Activated CD4-positive, alpha-beta T cell treated with anti-CD3 and anti-CD28 coated beads, Interleukin-2, Interleukin-6, amounts not matched to agents 100 ng/mL and 50 ng/mL, durations not matched to agents 16 hours and 8 hours (primary cell): ENCODE measurements around the gene TAOK3.
A peak's percentile ranks its signal among the peaks of the same experiment; 100 is the strongest.

ENCODE experiments used
- DNase-seq: peaks from one replicate; pipeline ENCODE4 v3.0.0-alpha.2; 2020

The TAOK3 gene

DNA sequence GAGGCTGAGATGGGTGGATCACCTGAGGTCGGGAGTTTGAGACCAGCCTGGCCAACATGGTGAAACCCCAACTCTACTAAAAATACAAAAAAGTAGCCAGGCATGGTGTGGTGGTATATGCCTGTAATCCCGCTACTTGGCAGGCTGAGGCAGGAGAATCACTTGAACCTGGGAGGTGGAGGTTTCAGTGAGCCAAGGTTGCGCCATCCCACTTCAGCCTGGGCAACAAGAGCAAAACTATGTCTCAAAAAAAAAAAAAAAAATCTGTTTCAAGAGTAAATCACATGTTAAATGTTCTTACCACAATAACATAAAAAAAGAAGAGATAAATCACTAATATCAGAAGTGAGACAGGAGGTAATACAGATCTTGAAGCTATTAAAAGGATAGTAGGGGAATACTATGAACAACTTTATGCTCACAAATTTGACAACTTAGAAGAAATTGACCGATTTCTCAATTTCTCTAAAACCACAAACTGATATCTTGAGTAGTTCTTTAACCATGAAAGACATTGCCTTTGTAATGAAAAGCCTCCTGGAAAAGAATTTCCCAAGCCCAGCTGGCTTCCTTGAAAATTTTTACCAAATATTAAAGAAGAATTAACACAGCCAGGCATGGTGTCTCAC is 37.7 kb downstream of the TAOK3 start:
- DNase-seq = no peak

DNA sequence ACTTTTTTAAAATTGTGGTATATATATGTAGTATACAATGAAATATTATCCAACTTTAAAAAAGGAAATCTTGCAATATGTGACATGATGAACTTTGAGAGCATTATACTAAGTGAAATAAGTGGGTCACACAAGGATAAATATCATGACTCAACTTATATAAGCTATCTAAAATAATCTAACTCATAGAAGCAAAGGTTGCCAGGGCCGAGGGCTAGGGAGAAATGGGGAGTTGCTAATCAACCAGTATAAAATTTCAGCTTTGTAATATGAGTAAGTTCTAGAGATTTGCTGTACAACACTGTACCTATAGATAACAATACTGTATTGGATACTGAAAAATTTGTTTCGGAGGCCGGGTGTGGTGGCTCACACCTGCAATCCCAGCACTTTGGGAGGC is 38.5 kb downstream of the TAOK3 start:
- no peak for DNase-seq

DNA sequence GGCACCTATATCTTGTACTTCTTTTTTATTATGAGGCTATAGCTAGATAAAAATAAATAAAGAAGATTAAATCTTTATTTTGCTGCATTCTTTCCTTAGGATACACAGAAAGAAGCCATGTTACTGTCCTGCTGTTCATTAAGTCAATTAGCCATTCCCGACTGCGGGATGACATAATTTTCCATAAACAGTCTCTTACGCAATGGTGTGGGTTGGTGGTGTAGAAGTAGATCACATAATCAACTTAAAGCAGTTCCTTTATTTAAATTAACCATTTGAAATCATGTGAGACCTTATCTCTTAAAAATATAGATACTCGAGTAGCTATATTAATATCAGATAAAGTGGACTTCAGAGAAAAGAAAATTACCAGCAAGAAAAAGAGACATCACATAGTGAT is 40.2 kb downstream of the TAOK3 start:
- DNase-seq = no peak

DNA sequence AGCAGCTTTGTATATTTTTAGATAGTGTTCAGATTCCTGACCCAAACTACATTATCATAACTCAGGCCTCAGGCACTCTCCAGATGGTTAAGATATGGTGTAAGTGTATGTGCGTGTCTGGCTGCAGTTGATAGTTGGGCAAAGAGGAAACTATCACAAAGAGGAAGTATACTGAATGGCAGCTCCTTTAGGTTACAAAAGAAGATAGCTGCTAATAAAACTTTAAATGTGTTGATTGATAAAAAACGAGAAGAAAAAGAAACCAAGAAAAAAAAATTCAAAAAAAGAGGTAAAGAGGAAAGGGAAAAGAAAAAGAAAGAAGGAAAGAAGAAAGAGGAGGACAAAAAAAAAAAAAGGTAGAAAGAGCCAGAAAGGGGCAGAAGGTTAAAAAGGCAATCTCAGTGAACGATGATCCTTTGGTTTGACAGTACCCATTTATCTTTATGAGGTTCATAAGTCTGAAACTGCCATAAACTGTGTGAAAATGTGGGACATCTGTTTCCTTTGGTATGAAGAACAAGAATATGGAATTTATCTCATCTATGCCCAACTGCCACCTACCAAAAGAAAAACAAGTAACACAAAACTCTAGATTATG is 42.2 kb downstream of the TAOK3 start:
- DNase-seq = no peak

DNA sequence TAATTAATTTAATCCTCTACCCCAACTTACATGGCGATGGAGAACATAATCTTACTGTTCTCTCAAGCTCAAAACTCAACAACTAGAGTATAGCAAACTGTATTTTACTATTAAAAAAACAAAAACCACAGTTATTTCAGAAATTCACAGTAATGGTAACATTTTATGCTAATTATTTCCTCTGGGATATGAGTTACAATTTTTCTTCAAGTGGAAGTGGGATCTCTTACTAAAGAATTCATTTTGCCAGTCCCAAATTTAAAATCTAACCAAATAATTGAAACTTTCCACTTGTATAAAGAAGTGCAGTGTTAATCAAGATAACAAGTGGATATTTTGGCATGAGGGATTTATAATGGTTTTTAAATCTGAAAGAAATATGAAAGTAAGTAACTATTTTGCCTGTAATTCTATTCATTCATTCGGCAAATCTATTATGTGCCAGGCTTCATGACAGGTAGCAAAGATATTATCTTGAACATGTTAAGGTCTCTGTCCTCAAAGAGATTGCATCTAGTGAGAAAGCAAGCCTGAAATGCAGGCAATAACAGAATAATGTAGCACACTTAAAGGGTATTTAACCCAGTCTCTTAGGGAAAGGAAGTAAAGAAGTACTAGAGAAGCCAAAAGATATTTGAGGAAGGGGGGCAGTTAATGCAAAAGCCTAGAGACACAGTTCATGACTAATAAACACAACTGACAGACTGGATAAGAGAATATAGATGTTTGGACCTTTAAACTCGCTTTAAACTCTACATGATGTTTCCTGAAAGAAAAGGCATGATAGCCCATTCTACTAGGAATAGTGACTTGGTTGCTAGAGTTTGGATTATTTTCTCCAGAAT is 44.0 kb downstream of the TAOK3 start:
- no peak for DNase-seq

DNA sequence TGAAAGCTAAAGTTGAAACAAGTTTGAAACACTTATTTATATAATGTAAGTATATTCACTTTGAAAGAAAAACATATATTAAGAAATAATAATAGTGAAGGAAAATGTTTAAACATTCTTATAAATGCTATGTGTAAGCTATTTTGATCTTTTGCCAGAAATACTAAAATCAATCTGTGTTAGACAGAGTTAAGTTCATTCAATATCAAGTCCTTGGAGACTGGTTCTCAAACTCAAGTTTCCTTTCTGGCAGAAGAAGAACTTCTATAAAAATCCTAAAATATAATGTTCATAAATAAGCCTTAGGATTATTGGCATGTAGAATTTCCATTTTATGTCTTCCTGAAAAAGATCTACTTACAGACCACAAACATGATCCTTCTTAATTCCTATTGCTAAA is 45.3 kb downstream of the TAOK3 start:
- DNase-seq = no peak

DNA sequence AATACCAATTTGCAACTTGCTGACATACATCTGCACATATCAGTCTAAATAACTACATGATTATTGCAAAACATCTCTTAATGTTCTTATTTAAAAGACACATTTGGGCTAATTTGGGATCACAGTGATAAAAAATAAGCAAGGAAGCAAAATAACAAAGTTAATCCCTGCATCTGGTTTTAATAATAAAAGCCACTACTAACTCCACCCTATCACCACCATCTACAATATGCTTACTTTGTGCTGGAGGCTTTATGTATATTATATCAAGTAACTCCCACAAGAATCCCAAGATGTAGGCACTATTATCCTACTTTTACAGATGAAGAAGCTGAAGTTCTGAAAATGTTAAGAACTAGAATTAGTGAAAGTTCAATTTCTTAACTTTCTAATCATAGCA is 45.7 kb downstream of the TAOK3 start:
- no peak for DNase-seq

DNA sequence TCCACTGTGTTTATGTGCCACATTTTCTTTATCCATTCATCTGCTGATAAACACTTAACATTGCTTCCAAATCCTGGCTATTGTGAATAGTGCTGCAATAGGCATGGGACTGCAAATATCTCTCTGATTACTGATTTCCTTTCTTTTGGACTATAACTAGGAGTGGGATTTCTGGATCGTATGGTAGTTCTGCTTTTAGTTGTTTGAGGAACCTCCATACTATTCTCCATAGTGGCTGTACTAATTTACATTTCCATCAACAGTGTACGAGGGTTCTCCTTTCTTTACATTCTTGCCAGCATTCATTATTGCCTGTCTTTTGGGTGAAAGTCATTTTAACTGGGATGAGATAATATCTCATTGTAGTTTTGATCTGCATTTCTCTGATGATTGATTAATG is 47.6 kb downstream of the TAOK3 start:
- DNase-seq = no peak

DNA sequence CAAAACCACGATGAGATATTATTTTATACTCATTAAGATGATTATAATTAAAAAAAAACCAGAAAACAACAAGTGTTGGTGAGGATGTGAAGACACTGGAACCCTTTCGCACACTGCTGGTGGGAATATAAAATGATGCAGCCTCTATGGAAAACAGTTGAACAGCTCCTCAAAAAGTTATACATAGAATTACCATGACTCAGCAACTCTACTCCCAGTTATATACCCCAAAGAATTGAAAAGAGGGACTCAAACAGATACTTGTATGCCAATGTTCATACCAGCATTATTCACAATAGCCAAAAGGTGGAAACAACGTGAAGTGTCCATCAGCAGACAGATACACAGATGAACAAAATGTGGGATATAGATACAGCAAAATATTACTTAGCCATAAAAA is 53.1 kb downstream of the TAOK3 start:
- no peak for DNase-seq

DNA sequence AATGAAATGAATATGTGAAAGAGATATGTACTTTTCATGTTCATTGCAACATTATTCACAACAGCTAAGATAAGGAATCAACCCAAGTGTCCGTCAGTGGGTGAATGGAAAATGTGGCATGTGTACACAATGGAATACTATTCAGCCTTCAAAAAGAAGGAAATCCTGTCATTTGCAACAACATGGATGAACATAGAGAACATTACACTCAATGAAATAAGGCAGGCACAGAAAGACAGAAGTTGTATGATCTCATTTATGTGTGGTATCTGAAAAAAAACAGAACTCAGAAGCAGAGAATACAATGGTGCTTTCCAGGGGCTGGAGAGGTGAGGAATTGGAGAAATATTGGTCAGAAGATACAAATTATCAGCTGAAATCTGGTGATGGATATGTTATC is 54.0 kb downstream of the TAOK3 start:
- DNase-seq = no peak

DNA sequence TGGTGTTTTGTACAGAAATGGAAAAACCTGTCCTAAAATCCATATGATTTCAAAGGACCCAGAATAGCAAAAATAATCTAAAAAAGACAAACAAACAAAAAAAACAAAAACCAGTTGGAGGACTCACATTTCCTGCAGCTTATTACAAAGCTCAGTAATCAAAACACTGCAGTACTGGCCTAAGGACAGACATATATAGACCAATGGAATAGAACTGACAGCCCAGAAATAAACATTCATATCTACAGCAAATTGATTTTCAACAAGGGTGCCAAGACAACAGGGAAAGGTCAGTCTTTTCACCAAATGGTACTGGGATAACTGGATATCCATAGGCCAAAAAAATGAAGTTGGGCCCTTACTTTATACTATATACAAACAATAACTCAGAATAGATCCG is 55.0 kb downstream of the TAOK3 start:
- no peak for DNase-seq

DNA sequence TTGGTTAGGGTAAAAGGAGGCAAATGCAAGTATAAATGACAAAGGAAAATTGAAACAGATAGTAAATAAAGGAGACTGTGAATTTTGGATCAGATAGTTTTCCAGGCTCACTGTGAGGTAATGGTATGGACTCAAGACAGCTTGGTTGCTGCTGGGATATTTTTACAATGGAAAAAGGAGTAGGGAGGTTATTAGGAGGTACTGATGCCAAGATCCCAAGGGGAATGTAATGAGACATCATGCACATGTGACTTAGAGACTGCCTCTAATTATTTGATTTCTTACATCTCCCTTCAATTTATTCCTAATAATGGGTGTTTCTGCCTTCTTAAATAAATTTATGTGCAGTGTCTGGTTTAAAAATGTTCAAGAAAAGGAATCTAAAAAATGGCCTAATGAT is 56.9 kb downstream of the TAOK3 start:
- DNase-seq = no peak

DNA sequence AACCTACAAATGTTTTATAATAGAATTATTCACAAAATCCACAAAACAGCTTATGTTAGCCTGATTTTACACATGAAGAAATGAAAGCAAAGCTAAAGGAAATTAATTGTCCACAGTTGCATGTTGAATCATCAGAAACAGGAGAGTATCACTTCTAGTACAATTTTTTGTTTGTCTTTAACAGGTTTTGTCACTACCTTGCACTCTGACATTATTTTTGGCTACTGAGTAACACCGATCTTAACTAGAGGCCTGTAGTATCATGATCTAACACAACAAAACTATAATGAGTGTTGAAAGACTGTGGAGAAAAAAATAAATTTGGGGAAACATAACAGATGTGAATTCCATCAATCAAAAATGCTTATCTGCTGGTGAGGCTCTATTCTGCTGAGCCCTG is 60.1 kb downstream of the TAOK3 start:
- DNase-seq = peak; percentile 63

DNA sequence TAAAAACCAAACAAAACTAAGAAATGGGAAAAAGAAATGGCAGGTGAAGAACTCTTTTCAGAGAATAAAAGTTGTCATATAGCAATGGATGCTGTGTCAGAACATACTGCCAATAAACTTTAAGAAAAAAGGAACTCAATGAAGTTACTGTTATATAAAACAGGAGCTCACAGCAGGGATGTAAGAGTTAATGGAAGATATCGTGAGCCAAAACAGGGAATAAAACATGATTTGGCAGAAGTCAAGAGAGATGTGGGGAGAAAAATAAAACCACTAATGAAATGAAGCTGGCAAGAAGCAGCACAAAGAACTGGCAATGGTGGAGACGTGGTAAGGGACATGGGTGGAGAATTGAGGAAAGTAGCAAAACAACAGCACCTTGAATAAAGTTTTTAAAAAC is 61.0 kb downstream of the TAOK3 start:
- DNase-seq = no peak

DNA sequence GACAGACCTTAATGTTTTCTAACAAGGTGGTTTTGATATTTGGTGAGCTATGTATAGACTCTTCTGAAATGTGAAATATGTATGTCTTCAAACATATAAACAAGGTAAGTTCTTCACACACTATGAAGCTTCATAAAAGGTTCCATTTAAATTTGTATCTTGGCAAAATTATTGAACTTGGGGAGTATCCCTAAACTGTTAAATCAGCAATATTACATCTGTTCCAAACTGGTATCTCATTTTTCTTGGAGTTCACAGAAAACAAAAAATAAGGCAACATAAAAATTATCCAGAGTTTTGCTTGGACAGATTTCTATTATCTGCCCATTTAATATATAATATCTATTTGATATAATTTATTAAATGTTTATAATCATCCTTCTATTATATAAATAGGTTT is 62.4 kb downstream of the TAOK3 start:
- DNase-seq = no peak

DNA sequence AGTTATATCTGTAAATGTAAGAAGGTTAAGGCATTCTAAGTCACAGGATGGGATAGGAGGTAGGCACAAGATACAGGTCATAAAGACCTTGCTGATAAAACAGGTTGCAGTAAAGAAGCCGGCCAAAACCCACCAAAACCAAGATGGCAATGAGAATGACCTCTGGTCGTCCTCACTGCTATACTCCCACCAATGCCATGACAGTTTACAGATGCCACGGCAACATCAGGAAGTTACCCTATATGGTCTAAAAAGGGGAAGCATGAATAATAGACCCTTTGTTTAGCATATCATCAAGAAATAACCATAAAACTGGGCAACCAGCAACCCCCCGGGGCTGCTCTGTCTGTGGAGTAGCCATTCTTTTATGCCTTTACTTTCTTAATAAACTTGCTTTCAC is 64.7 kb downstream of the TAOK3 start:
- DNase-seq = peak; percentile 49

DNA sequence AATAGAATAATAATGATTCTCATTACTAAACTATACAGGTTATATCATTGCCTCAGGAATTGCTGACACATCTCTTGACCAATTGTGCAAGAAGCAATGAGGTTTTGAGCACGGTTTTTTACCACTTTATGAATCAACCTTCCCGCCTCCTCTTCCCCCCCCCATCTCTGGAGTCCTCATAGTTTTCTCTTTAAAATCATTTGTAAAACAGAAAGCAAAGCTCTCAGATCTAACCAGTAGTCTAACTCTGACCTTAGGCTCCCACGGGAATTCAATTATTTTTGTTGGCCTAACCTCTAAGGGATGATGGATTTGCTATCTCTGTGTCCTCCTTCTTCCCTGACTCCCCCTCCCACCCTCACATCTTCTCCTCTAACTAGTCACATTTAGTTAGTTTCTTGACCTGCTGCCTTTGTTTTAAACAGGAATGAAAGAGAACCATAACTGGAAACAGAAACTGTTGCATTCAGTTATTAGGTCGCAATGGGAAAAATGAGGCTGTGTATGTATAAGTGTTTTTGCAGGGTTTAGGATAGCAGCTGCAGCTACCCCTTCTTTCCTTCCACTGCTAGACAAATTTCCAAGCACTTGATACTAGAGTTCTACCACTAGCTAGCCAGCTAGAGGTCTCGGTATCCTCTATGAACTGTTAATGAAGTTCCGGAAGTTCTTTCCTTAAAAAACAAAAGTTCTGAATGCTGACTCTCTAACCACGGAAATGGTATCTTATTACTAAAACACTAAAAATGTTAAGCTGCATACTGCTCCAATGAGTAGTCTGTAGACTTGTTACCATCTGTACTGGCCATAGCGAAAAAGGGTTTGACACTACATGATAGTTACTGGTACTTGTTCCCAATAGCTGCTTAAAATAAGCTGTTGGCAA is 65.4 kb downstream of the TAOK3 start:
- peak; percentile 84 for DNase-seq

DNA sequence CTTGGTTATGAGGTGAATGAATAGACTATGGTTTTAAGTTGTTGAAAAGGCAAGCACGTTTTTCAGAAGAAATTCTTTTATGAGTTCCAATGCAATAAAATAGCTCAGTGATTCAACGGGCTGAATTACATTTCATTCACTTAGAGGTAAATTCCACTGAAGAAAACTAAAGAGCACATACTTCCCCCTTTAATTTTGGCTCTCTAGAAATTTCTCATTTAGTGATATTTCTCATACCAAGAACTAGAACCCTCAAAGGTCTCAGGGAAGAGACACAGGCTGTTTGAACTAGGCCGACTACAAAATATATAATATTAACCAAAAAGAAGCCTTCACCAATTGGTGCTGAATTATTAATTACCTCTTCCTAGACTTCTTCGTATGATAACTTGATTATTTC is 68.6 kb downstream of the TAOK3 start:
- peak; percentile 4 for DNase-seq

DNA sequence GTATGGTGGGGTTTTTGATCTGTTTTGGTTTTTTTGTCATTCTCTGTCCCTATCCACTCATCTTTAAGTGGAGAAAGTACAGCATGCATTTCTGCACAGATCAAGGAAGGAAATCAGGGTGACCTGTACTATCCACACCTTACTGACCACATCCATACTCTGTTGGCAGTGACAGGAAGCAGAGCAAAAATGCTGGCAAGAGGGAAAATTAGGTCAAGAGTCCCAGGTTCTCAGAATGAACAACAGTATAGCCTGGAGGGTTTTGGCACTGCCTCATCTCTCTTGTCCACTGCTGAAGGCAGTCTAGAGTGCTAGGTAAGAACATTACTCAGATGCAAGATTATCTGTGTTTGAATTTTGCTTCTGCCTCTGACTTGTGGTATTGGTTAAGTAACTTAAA is 70.7 kb downstream of the TAOK3 start:
- peak; percentile 32 for DNase-seq

DNA sequence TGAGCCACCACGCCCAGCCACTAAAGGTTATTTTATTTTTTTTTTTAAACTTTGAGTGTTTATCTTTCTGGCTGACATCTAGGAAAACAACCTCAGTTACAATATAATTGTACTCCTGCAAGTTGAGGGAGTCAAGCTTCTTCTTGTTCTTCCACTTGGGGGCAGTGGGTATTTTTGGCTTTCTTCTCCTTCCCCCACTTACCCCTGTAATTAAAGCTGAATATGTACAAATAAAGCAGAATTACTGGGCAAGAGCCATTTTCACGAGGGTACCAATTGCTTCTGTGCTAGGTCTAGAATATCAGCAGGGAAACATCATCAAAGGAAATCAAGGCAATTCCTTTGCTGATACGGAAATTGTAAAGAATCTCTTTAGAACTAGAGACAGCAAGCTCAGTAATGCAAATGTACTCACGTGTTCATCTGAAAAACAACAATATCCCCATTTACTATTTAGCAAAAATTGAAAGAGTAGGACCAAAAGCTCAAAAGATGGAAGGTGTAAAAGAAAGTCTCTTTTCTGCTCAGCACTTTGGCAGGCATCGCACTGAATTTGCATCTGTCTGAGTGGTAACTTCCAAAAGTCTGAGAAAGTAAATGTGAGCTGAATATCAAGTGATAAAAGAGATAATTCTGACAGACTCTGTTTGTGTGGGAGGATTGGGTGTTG is 72.8 kb downstream of the TAOK3 start:
- DNase-seq = no peak

DNA sequence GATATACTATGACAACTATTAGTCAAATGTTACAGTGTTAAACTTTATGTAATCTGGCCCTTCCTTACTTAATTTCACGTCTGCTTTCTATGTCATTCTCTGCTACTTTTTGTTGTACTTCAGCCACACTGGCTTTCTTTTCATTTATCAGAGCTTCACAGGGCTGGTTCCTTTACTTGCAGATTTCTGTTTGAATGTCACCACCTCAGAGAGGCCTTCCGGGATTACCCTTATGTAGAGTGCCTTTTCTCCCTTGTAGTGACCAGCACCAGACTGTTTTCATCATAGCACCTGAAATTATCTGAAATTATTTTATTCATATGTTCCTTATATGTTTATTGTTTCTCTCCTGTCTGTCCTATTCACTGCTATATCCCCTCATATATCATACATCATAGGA is 75.4 kb downstream of the TAOK3 start:
- no peak for DNase-seq

DNA sequence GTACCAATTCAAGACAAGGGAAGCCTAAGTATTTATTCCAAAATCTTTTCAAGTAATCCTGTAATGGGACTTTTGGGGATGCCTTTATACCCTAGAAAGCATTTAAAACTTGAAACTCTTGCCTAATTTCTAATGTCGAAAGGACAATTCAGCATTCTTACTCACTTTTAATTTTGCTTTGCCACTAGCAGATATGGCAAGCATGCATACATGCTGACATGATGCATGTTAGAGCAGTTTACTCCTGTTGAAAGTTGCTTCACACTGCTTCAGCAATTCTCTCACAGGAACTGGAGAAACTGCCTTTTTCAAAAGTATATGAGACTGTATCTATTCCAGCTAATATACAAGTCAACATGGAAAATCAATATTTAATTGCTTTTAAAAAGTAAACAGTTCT is 79.9 kb downstream of the TAOK3 start:
- DNase-seq = no peak

DNA sequence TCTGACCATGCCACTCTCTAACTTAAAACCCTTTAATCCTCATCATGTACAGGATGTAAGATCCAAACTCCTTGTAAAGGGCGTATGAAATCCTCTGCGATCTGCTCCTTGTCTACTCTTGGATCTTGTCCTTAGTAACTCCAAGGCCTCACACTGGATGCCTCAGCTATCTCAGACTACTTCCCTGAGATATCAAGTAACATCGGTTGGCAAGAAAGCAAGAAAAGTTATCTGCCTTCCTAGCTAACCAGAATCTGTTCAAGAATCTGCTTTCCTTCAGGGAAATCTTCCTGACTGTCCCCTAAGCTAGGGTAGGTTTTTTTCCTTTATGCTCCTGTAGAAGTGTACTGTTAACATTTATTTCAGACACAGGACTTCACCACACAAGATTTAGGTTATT is 82.6 kb downstream of the TAOK3 start:
- no peak for DNase-seq
